Ureter (tissue), 1 donor: ENCODE results near the gene ZKSCAN8. TPM values are rescaled to one million over a fixed set of nuclear protein-coding genes. Genes with fewer than 3 reads are reported as not detected.

ENCODE experiments used
- DNase-seq: peaks from one replicate; pipeline ENCODE4 v3.0.0-alpha.2; 2020; ENCODE audit warnings: low spot score
- total RNA-seq: library from RNA; stranded (reverse); gene quantifications from one replicate; pipeline ENCODE4 v1.2.4, GENCODE V29; 2023
- donor health status: DM: yes; HTN: yes; CAD: no.

The ZKSCAN8 gene
- total RNA-seq, 1 donor from 2014 or later = 28.6 TPM

DNA sequence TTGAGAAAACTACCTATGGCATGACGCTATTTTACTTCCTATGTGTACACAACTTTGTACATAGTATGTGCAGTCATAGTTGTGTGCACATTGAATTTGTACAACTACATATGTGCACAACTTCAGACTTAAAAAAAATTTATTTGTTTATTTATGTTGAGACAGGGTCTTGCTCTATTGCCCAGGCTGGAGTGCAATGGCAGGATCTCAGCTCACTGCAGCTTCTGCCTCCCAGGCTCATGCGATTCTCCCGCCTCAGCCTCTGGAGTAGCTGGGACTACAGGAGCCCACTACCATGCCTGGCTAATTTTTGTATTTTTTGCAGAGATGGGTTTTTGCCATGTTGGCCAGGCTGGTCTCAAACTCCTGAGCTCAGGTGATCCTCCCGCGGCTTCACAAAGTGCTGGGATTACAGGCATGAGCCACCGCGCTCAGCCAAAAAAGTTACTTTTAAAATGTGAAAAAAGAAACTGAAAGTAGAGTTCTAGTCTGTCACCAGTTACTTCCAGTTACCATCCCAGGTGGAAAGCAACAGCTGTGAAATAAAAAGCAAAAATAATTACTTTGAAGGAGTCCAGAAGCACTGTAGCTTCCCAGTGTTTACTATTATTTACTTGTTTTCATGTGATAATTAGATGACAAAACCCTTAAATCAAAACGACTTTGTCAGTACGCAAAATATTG, 1.7 kb upstream of the ZKSCAN8 start:
- no peak for DNase-seq

DNA sequence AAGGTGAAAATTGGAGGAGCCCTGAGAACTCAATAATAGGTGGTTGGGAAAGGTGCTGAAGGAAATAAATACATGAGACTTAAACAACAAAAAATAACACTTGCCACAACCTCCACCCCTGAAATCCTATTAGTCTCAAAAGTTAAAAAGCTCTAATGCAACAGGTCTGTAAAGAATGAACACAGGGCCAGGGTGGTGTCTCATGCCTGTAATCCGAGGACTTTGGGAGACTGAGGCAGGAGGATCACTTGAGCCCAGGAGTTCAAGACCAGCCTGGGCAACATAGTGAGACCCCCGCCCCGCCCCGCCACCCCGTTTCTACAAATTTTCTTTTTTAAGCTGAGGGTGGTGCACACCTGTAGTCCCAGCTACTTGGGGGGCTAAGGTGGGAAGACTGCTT, 1.1 kb upstream of the ZKSCAN8 start:
- DNase-seq = no peak

DNA sequence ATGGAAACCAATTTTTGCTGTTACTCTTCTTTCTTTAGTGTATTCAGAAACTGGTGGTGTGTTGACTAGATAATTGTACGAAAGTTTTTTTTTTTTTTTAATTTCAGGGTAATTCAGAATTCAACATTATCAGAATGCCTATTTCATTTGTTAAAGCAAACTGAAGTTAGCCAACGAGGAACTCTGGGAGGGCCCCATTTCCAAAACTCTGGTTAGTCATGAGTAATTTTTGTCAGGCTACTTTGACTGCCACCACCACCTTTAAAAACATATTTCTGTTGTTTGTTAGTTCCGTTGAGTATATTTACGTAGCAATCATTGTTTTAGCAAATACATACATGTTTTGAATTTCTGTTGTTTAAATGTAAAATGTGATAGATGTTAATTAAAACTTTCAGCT, 763 bp downstream of the ZKSCAN8 start:
- no peak for DNase-seq

DNA sequence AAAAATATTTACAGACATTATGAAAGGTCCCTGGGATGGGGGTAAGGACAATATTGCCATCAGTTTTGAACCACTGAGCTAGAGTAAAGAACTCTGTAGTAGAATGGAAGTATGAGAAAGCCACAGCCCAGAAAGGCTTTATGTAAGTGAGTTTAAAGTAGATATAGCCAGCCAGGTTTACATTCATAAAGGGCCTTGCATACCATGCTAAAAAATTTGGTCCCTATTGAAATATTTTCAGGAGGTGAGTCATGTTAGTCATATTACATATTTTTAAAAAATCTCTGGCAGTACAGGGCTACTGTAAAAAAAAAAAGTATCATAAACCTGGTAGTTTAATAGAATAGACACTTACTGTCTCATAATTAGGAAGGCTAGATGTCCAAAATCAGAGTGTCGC, 3.5 kb downstream of the ZKSCAN8 start:
- no peak for DNase-seq

DNA sequence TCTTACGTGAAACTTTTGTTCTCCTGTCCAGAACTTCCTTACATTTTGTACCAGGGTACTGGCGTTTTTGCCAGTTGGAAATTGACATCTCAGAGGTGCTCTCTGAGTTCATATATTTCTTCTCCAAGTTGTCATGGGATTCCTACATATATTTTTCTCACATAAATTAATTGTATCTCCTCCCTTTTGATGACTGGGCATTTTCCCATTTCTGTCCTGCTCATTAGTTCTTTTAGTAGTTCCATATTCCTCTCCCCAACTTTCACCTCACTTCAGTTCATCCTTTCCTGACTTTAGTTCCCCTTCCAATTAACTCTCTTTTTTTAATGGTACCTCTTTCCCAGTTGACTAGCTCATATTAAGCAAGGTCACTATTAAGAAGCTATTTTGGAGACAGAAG, 10.8 kb downstream of the ZKSCAN8 start:
- no peak for DNase-seq

DNA sequence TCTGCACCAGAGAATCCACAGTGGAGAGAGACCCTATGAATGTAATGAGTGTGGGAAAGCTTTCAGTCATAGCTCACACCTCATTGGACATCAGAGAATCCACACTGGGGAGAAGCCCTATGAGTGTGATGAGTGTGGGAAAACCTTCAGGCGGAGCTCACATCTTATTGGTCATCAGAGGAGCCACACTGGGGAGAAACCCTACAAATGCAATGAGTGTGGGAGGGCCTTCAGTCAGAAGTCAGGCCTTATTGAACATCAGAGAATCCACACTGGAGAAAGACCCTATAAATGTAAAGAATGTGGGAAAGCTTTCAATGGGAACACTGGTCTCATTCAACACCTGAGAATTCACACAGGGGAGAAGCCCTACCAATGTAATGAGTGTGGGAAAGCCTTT, 11.9 kb downstream of the ZKSCAN8 start:
- DNase-seq = no peak

DNA sequence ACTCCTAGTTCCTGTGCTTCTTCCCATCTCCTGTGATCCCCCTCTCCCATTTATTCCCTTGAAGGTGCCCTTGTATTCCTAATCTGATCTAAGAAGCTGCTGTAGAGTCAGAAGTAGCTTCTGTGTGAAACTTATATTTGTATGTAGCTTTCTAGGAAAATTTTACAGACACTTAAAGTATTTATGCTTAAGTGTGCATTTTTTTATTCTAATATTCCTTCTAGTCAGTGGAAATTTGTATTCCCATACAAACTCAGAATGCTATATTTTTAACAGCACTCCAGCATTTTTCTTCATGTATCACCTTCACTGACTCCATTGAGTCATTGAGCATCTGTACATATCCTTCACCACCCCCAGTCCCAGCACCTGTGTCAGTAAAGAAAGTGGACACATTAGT, 12.7 kb downstream of the ZKSCAN8 start:
- DNase-seq = no peak

DNA sequence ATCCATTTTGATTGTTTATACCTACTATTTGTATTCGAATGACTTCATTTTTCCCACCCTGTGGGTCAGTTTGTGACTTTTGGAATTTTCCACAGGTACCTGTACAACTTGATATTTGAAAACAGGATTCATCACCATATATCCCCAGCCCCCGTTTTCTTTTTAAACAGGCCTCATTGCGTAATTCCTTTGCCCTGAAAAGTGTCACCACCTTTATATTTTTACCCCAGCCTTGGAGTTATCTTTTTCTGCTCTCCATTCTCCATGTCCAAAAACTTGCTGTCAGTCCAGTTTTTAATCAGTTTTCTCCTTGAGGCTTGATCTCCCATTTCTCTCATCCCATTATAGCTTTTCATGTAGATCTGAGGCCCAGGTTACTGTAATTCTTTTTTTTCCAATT, 16.6 kb downstream of the ZKSCAN8 start:
- DNase-seq = no peak

DNA sequence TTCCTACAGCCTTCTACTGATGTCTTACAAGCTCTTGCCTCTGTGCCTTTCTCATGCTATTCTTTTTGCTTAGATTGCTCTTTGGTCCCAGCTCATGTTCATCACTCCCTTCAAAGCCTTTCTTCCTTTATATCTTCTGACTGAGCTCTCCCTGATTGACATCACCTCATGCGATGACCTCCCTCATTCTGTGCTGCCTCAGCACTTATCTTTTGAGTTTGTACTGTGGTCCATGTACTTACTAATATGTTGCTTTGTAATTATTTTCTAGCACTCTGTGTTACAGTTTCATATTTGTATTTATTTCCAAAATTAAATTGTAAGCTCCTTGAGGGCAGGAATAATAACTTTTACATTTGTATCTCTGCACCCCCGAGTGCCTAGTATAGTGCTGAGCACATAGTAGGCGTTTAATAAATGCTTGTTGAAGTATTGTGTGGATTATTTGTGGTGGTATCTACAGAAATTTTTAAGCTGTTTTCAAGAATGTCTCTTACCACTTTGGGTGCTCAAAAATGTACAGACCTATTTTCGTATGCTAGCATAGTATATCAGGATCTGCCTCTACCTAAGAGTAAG, 17.4 kb downstream of the ZKSCAN8 start:
- DNase-seq = no peak

DNA sequence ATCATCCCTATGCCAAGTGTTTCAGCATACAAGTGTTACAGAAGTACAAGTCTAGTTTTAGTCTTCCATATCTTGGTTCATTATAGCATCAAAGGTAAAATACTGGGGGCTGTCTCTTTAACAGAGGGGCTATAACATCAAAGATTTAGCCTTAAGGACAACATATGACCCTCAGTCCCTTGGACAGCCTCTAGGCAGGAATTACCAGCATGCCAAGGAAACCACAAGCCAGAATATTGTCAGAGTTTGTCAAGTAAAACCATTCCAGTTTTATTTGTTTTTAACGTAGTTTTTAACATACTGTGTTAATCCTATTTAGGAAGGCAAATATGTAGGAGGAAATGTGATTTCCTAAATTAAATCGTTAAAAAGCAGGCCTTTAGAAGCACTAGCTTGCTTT, 18.6 kb downstream of the ZKSCAN8 start:
- no peak for DNase-seq

DNA sequence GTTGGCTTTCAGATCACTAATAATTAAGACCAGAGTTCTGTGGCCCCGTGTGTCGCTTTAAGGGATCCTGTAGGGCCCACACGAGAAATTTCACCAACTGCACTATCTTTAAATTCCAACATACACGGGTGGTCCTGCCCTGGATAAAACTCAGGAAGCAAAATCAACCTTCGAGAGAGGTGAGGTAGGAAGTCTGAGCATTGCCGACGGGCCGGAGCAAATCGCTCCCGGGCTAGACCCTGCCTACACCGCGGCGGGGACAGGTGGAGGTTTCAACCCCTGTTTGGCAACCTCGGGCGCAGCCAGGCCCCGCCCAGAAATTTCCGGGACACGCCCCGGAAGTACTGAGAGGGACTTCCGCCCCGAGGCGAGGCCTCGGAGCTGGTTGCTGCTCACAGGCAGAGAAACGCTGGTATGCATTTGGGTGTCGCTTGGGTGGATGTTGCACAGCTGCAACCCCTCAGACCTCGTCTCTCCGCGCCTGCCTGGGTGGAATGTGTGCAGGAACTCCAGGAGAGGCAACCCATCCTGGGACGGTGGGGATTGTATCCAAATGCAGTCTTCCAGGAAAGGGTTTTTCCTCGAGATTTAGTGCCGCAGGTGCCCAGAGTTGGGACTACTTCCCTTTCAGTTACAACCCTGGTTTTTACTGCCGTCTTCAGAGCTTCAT, 19.9 kb downstream of the ZKSCAN8 start:
- DNase-seq = peak; percentile 81

DNA sequence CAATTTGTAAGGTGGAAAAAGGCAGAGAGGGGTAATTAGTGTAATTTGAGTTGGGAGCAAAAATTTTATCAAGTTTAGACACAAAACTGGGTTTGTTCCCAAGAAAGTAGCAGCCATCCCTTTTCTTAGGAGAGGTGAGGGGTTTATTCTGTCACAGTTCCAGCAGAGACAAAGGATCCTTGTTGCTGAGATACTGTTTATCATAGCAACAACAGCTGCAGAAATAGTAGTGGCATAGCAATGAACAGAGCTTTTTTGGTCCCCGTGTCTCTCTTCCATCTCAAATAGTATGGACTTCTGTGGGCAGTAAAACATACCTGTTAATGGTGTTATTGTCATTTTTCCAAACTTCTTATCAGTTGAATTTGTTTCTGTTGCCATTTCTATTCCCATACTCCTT, 23.9 kb downstream of the ZKSCAN8 start:
- DNase-seq = no peak

DNA sequence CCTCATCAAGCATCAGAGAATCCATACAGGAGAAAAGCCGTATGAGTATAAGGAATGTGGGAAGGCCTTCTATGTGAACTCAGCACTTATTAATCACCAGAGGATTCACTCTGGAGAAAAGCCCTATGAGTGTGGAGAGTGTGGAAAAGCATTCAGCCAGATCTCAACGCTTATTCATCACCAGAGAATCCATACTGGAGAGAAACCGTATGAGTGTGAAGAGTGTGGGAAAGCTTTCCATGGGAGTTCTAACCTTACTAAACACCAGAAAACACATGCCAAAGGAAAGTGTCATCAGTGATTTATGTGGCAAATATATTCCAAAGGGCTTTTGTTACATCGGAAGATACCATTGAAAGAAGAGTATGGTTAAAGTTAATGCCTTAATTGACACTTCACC, 25.4 kb downstream of the ZKSCAN8 start:
- no peak for DNase-seq

DNA sequence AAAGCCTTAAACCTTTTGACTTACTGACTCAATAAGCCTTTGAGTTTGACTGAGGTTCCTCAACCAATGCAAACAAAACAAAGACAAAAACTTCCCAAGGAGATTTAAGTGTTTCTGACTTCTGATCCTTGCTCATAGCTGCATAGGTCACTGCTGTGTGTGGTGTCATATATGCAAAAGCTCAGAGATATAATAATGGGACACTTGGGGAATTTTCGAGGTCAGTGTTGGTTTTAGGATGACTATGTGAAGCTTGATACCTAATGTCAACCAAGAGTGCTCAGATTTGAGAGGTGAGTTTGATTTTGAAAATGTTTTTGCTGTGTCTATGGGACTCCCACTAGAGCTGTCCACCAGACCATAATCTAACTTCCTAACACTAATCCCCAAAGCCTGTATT, 26.2 kb downstream of the ZKSCAN8 start:
- DNase-seq = no peak

DNA sequence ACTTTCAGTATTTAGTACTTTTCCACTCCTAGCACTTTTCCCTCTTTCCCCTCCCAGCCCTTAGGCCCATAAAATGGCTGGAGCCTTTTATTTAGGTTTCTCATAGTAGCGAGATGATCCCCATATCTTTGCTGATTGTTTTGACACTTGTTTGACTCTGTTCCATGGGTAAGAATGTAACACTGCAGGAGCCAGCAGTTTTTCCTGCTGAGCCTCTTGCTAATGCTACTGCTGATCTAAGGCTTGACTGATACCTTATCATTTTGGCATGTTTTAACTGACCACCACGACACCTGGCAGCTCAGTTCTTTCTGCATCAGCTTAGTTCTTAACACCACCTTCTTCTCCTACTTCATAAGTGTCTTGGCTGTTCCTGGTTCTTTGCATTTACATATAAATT, 29.6 kb downstream of the ZKSCAN8 start:
- DNase-seq = no peak

DNA sequence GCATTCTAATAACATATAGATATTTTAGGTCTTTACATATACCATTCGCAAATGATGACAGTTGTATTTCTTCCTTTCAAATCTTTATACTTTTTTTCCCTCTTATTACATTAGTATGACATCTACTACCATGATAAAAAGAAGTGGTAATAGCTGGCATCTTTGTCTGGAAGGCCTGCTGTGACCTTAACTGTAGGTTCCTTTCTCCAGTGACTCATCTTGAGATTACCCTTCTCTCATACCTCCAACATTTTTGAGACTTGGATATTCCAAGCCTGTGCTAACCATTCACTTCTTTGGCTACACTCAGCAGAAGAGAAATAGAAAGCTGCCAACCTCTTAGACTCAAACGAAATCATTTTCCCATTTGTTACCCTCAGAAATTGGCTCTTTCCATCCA, 30.3 kb downstream of the ZKSCAN8 start:
- no peak for DNase-seq

DNA sequence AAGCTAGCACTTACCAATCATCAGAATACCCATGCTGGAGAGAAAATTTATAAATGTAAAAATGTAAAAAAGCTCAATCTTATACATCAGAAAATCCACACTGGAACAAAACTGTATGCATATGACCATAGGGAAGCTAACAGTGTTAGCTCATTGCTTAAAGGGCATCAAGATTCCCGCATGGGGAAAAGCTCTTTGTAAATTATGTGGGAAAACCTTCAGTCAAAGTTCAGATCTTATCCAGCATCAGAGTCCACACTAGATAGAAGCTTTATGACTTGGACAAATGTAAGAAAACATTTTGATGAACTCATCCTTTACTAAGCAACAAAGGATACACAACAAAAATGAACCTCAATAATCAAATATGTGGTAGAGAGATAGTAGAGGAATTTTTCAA, 34.7 kb downstream of the ZKSCAN8 start:
- no peak for DNase-seq

DNA sequence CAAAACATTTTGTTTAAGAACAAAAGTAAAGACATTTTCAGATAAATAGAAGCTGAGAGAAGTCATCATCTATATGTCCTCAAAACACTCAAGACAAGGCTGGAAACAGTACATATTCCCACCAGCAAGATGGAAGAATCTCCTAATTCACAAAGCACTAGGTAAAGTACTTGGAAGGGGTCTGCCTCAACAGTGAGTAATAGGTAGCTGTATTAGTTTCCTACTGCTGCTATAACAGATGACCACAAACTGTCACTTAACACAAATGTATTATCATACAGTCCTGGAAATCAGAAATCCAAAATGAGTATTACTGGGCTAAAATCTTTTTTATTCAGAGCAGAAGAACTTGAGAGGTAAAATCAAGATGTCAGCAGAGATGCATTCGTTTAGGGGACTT, 40.6 kb downstream of the ZKSCAN8 start:
- no peak for DNase-seq

DNA sequence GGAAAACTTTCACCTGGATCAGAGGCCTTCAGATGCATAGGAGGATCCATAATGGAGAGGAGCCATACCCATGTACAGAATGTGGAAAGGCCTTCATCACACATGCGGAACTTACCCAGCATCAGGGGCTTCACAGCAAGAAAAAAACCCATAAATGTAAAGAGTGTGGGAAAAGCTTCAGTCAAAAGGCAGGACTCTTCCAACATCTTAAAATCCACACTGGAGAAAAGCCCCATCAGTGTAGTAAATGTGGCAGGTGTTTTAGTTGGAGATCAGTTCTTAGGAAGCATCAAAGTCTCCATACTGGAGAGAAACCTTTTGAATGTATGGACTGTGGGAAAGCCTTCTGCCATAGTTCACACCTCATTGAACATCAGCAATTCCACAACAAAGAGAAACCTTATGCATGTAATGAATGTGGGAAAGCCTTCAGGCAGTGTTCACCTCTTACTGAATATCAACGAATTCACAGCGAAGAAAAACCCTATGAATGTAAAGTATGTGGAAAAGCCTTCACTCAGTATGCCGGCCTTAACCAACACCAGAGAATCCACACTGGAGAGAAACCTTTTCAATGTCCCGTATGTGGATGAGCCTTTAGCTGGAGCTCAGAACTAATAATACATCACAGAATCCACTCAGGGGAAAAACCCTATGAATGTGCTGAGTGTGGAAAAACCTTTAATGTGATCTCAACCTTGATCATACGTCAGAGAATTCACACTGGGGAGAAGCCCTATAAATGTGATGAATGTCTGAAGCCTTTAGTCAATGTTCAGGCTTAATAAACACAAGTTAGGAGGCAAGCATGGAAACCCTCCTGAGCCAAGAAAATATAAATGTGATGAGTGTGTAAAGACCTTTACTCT, 46.7 kb downstream of the ZKSCAN8 start:
- DNase-seq = no peak

DNA sequence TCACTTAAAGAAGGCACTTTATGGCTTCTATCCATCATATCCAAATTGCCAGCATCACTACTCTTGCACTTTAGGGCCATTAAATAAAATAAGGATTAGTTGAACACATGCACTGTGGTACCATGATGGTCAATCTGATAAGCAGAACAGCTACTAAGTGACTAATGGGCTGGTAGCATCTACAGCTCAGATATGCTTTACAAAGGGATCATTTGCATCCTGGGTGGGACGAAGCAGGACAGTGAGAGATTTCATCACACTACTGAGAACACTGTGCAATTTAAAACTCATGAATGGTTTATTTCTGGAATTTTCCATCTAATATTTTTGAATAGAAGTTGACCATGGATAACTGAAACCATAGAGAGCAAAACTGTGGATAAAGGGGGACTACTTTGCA, 58.3 kb downstream of the ZKSCAN8 start:
- no peak for DNase-seq

DNA sequence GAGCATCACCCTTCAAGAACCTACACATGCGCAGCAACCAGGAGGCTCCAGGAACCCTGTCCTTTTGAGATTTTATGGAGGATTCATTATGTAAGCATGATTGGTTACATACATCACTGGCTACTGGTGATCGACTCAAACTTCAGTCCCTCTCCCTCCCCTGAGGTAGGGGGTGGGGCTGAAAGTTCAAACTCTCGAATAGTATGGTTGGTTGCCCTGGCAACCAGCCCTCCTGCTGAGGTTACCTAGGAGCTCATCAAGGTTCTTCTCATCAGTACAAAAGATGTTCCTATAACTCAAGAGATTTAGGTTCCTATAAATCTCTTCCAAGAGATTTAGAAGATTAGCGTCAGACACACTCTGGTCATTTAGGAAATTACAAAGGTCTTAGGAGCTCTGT, 61.5 kb downstream of the ZKSCAN8 start:
- no peak for DNase-seq

DNA sequence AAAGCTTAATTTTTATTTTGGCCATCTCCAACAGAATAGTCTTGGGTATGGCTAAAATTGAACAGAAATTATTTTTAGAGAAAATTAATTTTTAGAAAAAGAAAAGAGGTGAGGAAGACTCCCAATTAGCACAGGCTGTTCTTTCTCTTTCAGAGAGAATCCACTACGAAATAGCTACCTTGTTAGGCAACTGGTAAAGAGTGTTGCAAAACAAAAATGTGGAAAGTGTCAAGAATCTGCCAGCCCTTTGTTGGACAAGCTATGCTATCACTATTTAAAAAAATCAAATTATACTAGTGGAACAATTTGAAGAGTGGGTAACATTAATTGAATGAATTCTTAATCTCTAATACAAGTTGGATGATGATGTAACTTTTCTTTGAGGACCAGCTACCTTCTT, 64.2 kb downstream of the ZKSCAN8 start:
- DNase-seq = no peak

DNA sequence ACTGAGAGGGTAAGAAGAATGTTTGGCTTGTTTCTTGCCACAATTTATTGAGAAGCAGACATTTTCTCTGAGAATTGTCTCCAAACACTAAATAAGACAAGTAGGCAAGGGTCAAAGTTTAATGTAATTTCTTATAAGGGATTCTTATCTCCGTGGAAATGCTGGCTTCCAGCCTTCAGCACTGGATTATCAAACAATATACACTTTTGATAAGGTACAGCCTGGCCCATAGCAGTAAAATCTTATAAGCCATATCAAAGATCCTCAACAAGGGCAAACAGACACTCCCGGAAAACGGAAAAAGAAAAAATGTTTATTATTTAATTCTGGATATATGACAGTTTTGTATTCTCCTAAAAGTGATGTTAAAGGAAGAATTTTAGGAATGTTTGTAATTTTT, 64.8 kb downstream of the ZKSCAN8 start:
- no peak for DNase-seq
